ENCODE data around the gene EVC. TPM values are rescaled to one million over a fixed set of nuclear protein-coding genes. Genes with fewer than 3 reads are reported as not detected.

Gene EVC
- total RNA-seq, 1 donor from 2014 or later = 27.6 TPM

- H3K36me3 ChIP-seq = no peaks in the 10 kb centered on the region
- H3K4me1 ChIP-seq = peaks cover 18% of the 10 kb centered on the region
- peak within 1 kb of the TSS; percentile 79 for H3K27ac ChIP-seq
- peak within 1 kb of the TSS; percentile 81 for H3K4me3 ChIP-seq
- peak; percentile 84 for DNase-seq
- TF ChIP-seq CTCF (IDR thresholded peaks at IDR 0.05) = no peak
- H3K27me3 ChIP-seq = no peaks in the 10 kb centered on the region
- peak; percentile 66 for ATAC-seq
- intact Hi-C loops (cut with DNase I) = no loop called here
- H3K9me3 ChIP-seq = no peaks in the 10 kb centered on the region
Measured at GRCh38 chr4:5708449-5709206, 2.4 kb upstream of the EVC start, which contains the start of gene EVC2. TSS of gene EVC2 (minus strand) at chr4:5708559. CDS start at chr4:5708513, 46 bp downstream.

- Histone ChIP-seq H3K27me3 (no peaks in the 10 kb centered on the region), H3K9me3 (no peaks in the 10 kb centered on the region), H3K4me3 (peak overlapping the region; percentile 81), H3K36me3 (no peaks in the 10 kb centered on the region), H3K4me1 (peaks cover 18% of the 10 kb centered on the region), H3K27ac (peak overlapping the region; percentile 79)
- ATAC-seq (no peak), DNase-seq (no peak)
- intact Hi-C loops (cut with DNase I) = no loop called here
- no peak for TF ChIP-seq CTCF (IDR thresholded peaks at IDR 0.05)
Measured at GRCh38 chr4:5709207-5709575, 1.8 kb upstream of the EVC start.

- peak; percentile 33 for TF ChIP-seq CTCF (IDR thresholded peaks at IDR 0.05)
- Histone ChIP-seq H3K4me1 (peaks cover 18% of the 10 kb centered on the region), H3K9me3 (no peaks in the 10 kb centered on the region), H3K27ac (peak overlapping the region; percentile 51), H3K27me3 (no peaks in the 10 kb centered on the region), H3K4me3 (peak overlapping the region; percentile 57), H3K36me3 (no peaks in the 10 kb centered on the region)
- DNase-seq (no peak), ATAC-seq (no peak)
- intact Hi-C loops (cut with DNase I) = no loop called here
Measured at GRCh38 chr4:5710065-5710960, 688 bp upstream of the EVC start.

GRCh38 chr4:5711479-5712184, 631 bp downstream of the EVC start:
- Histone ChIP-seq H3K9me3 (no peaks in the 10 kb centered on the region), H3K27me3 (no peaks in the 10 kb centered on the region), H3K4me1 (peaks cover 18% of the 10 kb centered on the region), H3K4me3 (peak overlapping the region; percentile 57), H3K27ac (peak overlapping the region; percentile 51), H3K36me3 (no peaks in the 10 kb centered on the region)
- intact Hi-C loops (cut with DNase I) = no loop called here
- no peak for TF ChIP-seq CTCF (IDR thresholded peaks at IDR 0.05)
- ATAC-seq (no peak), DNase-seq (peak; percentile 75)

- Histone ChIP-seq H3K27me3 (no peaks in the 10 kb centered on the region), H3K9me3 (no peaks in the 10 kb centered on the region), H3K4me1 (peaks cover 16% of the 10 kb centered on the region), H3K27ac (no peak overlapping the region), H3K36me3 (no peaks in the 10 kb centered on the region), H3K4me3 (no peak overlapping the region)
- DNase-seq = no peak
- ATAC-seq = no peak
- intact Hi-C loops (cut with DNase I) = no loop called here
- TF ChIP-seq CTCF (IDR thresholded peaks at IDR 0.05) = no peak
Measured at GRCh38 chr4:5712517-5712916, 1.5 kb downstream of the EVC start.

Measured in upper lobe of right lung (tissue), 1 donor.